CD4-positive, alpha-beta T cell treated with Interleukin-21 for 1 hour (primary cell): Measurements from ENCODE around the gene CCL17.
"Not testable (repeated sequence)": the region's sequence is repeated elsewhere in the genome, so short reads cannot be mapped to it uniquely, and the experiment has no call there.

Experiments used
- DNase-seq: peaks from one replicate; pipeline ENCODE4 v3.0.0-alpha.2; 2020

CCL17 gene

GRCh38 chr16:57379579-57379978 is 25.0 kb upstream of the CCL17 start:
- no peak for DNase-seq

- no peak for DNase-seq
Measured at GRCh38 chr16:57380671-57381462, 23.7 kb upstream of the CCL17 start.

DNA sequence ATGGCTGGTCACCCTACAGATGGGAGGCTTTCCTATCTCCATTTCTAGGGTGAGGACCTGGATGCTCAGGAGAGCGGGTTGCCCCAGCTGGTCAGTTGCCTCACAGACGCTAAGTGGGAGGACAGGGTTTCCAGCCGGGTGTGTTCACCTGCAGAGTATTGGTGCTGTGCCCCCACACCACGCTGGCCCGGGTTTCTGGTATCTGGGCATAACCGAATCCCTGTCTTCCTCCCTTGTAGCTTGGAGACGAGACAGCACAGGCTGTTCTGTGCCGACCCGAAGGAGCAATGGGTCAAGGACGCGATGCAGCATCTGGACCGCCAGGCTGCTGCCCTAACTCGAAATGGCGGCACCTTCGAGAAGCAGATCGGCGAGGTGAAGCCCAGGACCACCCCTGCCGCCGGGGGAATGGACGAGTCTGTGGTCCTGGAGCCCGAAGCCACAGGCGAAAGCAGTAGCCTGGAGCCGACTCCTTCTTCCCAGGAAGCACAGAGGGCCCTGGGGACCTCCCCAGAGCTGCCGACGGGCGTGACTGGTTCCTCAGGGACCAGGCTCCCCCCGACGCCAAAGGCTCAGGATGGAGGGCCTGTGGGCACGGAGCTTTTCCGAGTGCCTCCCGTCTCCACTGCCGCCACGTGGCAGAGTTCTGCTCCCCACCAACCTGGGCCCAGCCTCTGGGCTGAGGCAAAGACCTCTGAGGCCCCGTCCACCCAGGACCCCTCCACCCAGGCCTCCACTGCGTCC is 22.6 kb upstream of the CCL17 start:
- no peak for DNase-seq

- no peak for DNase-seq
Measured at GRCh38 chr16:57382535-57383275, 21.9 kb upstream of the CCL17 start.

DNA sequence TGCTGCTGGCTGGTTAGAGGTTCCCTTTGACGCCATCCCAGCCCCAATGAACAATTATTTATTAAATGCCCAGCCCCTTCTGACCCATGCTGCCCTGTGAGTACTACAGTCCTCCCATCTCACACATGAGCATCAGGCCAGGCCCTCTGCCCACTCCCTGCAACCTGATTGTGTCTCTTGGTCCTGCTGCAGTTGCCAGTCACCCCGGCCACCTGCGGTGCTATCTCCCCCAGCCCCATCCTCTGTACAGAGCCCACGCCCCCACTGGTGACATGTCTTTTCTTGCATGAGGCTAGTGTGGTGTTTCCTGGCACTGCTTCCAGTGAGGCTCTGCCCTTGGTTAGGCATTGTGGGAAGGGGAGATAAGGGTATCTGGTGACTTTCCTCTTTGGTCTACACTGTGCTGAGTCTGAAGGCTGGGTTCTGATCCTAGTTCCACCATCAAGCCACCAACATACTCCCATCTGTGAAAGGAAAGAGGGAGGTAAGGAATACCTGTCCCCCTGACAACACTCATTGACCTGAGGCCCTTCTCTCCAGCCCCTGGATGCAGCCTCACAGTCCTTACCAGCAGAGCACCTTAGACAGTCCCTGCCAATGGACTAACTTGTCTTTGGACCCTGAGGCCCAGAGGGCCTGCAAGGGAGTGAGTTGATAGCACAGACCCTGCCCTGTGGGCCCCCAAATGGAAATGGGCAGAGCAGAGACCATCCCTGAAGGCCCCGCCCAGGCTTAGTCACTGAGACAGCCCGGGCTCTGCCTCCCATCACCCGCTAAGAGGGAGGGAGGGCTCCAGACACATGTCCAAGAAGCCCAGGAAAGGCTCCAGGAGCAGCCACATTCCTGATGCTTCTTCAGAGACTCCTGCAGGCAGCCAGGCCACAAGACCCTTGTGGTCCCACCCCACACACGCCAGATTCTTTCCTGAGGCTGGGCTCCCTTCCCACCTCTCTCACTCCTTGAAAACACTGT is 21.0 kb upstream of the CCL17 start:
- DNase-seq = no peak

GRCh38 chr16:57384248-57385070 is 20.1 kb upstream of the CCL17 start:
- no peak for DNase-seq

DNA sequence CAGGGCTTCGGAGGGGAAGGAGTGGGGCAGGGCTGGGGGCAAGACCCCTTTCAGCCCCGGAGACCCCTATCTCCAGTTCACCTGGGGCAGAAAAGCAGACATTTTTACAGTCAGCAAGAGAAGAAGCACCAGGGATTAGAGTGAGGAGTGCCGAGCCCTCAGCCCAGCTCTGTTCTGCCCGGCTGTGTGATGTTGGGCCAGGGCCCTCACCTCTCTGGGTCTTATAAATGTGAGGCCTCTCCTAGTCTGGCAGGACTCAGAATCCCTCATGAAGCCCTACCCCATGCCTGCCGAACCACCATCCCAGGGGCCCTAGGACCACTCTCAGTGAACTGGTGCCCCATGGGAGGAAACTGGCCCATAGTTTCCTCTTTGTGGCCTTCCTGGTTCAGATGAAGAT is 19.5 kb upstream of the CCL17 start:
- DNase-seq = no peak

GRCh38 chr16:57386381-57386951 is 18.1 kb upstream of the CCL17 start:
- no peak for DNase-seq

DNA sequence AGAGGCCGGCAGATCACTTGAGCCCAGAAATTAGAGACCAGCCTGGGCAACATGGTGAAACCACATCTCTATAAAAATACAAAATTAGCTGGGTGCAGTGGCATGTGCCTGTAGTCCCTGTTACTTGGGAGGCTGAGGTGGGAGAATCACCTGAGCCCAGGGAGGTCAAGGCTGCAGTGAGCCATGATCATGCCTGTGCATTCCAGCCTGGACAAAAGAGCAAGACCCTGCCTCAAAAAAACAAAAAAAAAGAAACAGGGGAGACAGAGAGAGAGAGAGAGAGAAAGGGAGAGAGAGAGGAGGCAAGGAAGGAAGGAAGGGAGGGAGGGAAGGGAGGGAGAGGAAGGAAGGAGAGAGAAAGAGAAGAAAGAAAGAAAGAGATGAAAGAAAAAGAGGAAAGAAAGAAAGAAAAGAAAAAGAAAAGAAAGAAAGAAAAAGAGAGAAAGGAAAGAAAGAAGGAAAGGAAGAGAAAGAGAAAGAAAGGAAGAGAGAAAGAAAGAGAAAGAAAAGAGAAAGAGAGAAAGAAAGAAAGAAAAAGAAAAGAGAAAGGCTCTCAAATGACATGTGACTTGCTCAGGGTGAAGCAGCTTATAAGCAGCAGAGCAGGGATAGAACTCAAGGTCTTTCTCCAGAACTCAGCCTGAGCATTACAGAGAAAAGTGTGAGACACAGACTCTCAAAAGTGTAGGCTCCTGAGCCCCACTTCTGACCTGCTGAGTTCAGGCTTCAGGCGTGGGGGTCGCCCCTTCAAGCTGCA is 16.8 kb upstream of the CCL17 start:
- DNase-seq = no peak

GRCh38 chr16:57388359-57389086 is 16.0 kb upstream of the CCL17 start:
- no peak for DNase-seq

DNA sequence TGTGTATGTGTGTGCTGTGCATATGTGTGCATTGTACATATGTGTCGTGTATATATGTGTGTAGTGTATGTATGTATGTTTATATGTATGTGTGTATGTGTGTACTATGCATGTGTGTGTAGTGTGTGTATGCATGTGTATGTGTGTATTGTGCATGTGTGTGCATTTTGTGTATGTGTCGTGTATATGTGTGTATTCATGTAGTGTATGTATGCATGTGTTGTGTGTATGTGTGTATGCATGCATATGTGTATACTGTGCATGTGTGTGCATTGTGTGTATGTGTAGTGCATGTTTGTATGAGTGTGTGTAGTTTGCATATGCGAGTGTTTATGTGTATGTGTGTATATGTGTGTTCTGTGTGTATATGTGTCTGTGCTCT is 15.5 kb upstream of the CCL17 start:
- DNase-seq = no peak

- no peak for DNase-seq
Measured at GRCh38 chr16:57390636-57391295, 13.8 kb upstream of the CCL17 start.

- no peak for DNase-seq
Measured at GRCh38 chr16:57391300-57391699, 13.3 kb upstream of the CCL17 start.

GRCh38 chr16:57391708-57392107 is 12.9 kb upstream of the CCL17 start:
- DNase-seq = no peak

GRCh38 chr16:57392694-57393093 is 11.9 kb upstream of the CCL17 start:
- no peak for DNase-seq

- no peak for DNase-seq
Measured at GRCh38 chr16:57394444-57394843, 10.1 kb upstream of the CCL17 start.

DNA sequence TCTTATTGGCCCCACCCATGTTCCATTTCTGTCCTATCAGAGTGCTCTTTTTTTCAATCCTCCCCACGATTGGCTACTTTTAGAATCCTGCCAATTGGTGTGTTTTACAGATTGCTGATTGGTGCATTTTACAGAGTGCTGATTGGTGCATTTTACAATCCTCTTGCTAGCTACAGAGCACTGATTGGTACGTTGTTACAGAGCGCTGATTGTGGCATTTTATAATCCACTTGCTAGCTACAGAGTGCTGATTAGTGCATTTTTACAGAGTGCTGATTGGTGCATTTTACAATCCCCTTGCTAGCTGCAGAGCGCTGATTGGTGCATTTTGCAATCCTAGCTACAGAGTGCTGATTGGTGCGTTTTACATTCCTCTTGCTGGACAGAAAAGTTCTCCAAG is 9.5 kb upstream of the CCL17 start:
- no peak for DNase-seq

DNA sequence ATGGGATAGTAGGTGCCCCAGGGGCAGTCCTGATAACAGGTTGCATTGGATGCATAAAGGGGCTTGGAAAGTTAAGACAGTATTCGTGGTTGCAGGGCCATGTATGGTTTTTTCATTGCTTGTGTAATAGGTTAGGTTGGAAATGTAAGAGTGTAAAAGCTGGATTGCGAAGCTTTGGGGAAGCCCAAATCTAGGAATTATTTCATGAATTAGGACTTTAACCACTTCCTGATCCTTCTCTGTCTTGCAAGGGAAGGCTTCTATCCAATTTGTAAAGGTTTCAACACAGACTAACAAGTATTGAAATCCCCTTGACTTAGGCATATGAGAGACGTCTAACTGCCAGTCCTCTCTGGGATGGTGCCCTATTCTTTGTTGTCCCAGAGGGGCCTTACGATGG is 7.8 kb upstream of the CCL17 start:
- DNase-seq = no peak

DNA sequence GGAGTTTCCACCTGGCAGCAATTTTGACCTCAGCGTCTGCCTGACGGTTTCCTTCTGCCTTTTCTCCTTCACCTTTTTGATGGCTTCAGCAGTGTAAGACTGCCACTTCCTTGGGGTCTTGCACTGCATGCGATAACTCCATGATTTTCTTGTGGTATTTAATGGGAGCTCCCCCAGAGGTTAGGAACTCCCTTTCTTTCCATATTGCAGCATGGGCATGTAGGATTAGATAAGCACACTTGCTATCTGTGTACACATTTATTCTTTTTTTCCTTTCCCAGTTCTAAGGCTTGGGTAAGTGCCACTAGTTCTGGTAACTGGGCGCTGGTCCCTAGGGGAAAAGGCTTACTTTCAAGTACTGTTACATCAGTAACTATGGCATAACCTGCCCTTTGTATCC is 7.1 kb upstream of the CCL17 start:
- not testable (repeated sequence) for DNase-seq
